Lower leg skin (tissue), 3 donors: Measurements from ENCODE around the gene PTGDS.

Experiments
- POLR2A ChIP-seq, 2 donors: fragments of 450-650 bp; IDR thresholded peaks; one replicate each; pipeline ENCODE4 v1.6.1; 2016 to 2017; ENCODE audit warnings: antibody characterized with exemption in 2 of 2, mild to moderate bottlenecking in 1 of 2, moderate library complexity in 1 of 2
- TF ChIP-seq, protein P1 (sequence below), 3 donors: fragments of 450-650 bp; IDR thresholded peaks; one replicate each; pipeline ENCODE4 v1.5.1; 2016; ENCODE audit warnings: antibody characterized with exemption in 3 of 3, mild to moderate bottlenecking in 3 of 3, moderate library complexity in 2 of 3

DNA sequence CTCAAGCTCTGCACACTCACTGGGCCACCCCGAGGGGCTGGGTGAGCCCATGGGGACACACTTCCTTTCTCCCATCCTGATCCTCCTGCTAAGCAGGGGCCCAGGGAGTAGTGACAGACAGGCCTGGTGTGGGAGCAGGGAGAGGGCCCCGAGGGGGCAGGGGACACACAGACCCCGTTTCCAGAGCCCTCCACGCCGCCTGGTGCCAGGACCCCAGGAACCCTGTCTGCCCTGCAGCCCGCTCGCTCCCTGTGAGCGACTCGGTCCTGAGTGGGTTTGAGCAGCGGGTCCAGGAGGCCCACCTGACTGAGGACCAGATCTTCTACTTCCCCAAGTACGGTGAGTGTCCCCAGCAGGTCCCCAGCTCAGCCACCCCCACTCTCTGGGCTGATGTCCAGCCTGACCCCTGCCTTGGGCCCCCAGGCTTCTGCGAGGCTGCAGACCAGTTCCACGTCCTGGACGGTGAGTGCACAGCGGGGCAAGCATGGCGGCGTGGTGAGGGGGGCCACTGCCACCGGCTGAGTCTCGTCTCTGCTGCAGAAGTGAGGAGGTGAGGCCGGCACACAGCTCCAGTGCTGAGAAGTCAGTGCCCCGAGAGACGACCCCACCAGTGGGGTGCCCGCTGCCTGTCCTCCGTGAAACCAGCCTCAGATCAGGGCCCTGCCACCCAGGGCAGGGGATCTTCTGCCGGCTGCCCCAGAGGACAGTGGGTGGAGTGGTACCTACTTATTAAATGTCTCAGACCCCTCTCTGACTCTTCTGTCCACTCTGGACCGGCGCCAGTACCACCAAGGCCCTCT, 30.9 kb upstream of the PTGDS start:
- TF ChIP-seq, protein P1, sequence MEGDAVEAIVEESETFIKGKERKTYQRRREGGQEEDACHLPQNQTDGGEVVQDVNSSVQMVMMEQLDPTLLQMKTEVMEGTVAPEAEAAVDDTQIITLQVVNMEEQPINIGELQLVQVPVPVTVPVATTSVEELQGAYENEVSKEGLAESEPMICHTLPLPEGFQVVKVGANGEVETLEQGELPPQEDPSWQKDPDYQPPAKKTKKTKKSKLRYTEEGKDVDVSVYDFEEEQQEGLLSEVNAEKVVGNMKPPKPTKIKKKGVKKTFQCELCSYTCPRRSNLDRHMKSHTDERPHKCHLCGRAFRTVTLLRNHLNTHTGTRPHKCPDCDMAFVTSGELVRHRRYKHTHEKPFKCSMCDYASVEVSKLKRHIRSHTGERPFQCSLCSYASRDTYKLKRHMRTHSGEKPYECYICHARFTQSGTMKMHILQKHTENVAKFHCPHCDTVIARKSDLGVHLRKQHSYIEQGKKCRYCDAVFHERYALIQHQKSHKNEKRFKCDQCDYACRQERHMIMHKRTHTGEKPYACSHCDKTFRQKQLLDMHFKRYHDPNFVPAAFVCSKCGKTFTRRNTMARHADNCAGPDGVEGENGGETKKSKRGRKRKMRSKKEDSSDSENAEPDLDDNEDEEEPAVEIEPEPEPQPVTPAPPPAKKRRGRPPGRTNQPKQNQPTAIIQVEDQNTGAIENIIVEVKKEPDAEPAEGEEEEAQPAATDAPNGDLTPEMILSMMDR (IDR thresholded peaks at IDR 0.05) = no peak
- TF ChIP-seq POLR2A (IDR thresholded peaks at IDR 0.05) = no peak
